ENCODE results near the gene PRDM15. TPM values are rescaled to one million over a fixed set of nuclear protein-coding genes. Genes with fewer than 3 reads are reported as not detected.

The PRDM15 gene
- total and polyA plus RNA-seq, 4 donors = 1.2 to 5.7 (median 2.1) TPM

DNA sequence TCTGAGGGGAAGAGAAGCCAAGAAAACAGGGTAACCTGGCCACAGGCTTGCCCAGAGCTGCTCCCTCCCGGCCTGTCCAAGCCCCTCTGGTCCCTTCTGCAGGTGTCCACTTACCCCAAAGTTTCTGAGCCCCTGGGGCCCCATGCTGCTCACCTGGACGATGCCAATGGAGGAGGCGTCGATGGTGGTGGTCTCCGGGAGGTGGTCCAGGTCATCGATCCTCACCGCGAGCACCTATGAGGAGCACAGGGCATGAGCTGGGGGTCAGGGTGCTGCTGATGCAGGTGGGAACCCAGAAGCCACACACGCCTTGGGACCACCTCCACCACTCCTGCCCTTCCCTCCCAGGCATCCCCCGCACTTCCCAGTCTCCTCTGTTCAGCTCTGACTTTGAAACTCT lies 74.8 kb downstream of the PRDM15 start:
- Histone ChIP-seq H3K27ac (ENCODE audit: low read depth in 1 of 2, low read length in 2 of 2) (no peak overlapping the region), H3K4me3 (ENCODE audit: low read depth in 1 of 3, low read length in 3 of 3) (no peak overlapping the region), H3K9me3 (ENCODE audit: control insufficient read depth in 4 of 4, low read length in 3 of 4) (no peaks in the 10 kb centered on the region), H3K9ac (ENCODE audit: low read depth in 1 of 2, low read length in 2 of 2) (no peak overlapping the region), H3K4me1 (ENCODE audit: control insufficient read depth in 4 of 4, insufficient read depth in 4 of 4, low read length in 3 of 4) (no peaks in the 10 kb centered on the region), H3K27me3 (ENCODE audit: control insufficient read depth in 4 of 4, insufficient read depth in 4 of 4, low read length in 3 of 4) (no peaks in the 10 kb centered on the region), H3K36me3 (ENCODE audit: control insufficient read depth in 4 of 4, insufficient read depth in 3 of 4, low read depth in 1 of 4, low read length in 3 of 4) (peaks cover 0 to 16% (median 6%) of the 10 kb centered on the region in 4 donors)
- 99% methylated on average over 10 of the region's 10 CpGs for WGBS
- TF ChIP-seq JUND (IDR thresholded peaks at IDR 0.05) (no peak), HNF4G (IDR thresholded peaks at IDR 0.05) (no peak), ZBTB33 (IDR thresholded peaks at IDR 0.05) (no peak), HNF4A (conservative IDR thresholded peaks at IDR 0.05) (no peak), FOXA1 (IDR thresholded peaks at IDR 0.05) (no peak), CTCF (IDR thresholded peaks at IDR 0.05; ENCODE audit: low read depth, low read length, missing input control) (no peak), EGR1 (IDR thresholded peaks at IDR 0.05; ENCODE audit: low read depth in 2 of 2) (no peak), RXRA (IDR thresholded peaks at IDR 0.05) (no peak), TAF1 (conservative IDR thresholded peaks at IDR 0.05) (no peak), FOXA2 (IDR thresholded peaks at IDR 0.05) (no peak), GABPA (IDR thresholded peaks at IDR 0.05 in 1 of 2, conservative IDR thresholded peaks at IDR 0.05 in 1 of 2) (no peak), SP1 (IDR thresholded peaks at IDR 0.05) (no peak), RAD21 (IDR thresholded peaks at IDR 0.05) (no peak), MAX (IDR thresholded peaks at IDR 0.05) (no peak), YY1 (IDR thresholded peaks at IDR 0.05) (no peak), NR2F2 (IDR thresholded peaks at IDR 0.05) (no peak)
- TF ChIP-seq, protein P1, sequence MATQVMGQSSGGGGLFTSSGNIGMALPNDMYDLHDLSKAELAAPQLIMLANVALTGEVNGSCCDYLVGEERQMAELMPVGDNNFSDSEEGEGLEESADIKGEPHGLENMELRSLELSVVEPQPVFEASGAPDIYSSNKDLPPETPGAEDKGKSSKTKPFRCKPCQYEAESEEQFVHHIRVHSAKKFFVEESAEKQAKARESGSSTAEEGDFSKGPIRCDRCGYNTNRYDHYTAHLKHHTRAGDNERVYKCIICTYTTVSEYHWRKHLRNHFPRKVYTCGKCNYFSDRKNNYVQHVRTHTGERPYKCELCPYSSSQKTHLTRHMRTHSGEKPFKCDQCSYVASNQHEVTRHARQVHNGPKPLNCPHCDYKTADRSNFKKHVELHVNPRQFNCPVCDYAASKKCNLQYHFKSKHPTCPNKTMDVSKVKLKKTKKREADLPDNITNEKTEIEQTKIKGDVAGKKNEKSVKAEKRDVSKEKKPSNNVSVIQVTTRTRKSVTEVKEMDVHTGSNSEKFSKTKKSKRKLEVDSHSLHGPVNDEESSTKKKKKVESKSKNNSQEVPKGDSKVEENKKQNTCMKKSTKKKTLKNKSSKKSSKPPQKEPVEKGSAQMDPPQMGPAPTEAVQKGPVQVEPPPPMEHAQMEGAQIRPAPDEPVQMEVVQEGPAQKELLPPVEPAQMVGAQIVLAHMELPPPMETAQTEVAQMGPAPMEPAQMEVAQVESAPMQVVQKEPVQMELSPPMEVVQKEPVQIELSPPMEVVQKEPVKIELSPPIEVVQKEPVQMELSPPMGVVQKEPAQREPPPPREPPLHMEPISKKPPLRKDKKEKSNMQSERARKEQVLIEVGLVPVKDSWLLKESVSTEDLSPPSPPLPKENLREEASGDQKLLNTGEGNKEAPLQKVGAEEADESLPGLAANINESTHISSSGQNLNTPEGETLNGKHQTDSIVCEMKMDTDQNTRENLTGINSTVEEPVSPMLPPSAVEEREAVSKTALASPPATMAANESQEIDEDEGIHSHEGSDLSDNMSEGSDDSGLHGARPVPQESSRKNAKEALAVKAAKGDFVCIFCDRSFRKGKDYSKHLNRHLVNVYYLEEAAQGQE (IDR thresholded peaks at IDR 0.05) = no peak
- TF ChIP-seq, protein P2, sequence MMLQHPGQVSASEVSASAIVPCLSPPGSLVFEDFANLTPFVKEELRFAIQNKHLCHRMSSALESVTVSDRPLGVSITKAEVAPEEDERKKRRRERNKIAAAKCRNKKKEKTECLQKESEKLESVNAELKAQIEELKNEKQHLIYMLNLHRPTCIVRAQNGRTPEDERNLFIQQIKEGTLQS (IDR thresholded peaks at IDR 0.05) = no peak
- DNase-seq (ENCODE audit: low spot score) = no peak

Measured in liver (tissue), 9 donors.